Lung microvascular endothelial cell (primary cell): ENCODE measurements around the gene MYO1E. TPM values are rescaled to one million over a fixed set of nuclear protein-coding genes. Genes with fewer than 3 reads are reported as not detected.

Experiments used
- DNase-seq, 2 donors: peaks; one replicate each; pipeline versions ENCODE4 v3.0.0 to v3.0.0-alpha.2; 2010; ENCODE audit warnings: low read depth in 2 of 2
- total RNA-seq: library from RNA; depleted of rRNA; stranded (reverse); fragments of >200 nt; gene quantifications from 2 replicates; pipeline ENCODE4 v1.2.1, GENCODE V29; 2014

MYO1E gene
- total RNA-seq, 1 donor from 2014 or later: 12.1 TPM

DNA sequence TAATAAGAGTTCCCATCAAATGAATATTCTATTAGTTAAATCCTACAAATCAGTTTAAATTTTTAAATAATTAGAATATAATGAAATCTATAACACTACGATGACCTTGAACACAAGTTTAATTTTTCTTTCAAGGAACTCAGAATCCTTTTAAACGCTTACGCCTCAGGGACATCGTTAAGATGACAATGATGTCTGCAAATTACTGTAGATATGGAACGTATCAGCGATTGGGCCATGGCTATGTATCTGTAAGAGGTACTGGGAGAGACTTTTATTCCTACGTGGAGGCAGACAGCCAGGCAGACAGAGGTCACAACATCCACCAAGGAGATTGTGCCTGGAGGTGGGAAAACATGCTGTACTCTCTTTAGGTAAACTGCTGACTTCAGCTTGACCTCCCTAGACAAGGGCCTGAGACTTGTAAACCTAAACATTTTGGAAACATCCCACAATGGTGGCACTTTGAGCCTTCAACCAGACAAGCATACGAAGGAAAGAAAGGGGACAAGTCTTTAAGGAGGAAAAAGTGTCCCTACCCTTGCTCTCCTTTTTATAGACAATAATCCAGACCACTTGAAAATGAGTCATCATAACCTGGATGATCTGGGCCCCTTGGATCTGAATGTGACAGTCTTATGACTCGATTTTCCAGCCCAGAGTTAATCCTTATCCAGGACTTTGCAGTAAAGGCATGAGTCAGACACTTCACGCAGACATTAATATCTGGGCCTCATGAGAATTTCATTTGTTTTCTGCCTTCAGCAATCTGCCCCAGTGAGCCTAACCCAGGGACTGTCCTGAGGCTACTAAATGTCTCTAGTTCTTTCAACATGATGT, 172.8 kb downstream of the MYO1E start:
- peak in 1 of 2 donors; percentile 69 for DNase-seq

DNA sequence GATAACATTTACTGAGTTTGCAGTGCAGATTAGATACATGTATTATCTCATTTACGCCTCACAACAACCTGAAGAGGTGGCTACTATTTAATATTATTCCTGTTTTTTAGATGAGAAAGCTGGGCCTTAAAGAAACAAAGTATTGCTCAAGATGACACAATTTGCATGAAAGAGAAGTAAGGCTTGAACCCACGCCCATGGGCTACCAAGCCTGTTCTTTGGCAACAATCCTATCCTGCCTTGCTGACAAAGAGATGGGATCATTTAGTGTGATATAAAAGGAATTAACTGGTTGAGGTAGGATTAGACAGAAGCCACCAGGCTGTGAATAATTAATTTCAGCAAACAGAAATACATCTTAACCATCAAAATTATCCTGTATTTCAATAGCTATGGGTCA, 175.2 kb downstream of the MYO1E start:
- no peak for DNase-seq

DNA sequence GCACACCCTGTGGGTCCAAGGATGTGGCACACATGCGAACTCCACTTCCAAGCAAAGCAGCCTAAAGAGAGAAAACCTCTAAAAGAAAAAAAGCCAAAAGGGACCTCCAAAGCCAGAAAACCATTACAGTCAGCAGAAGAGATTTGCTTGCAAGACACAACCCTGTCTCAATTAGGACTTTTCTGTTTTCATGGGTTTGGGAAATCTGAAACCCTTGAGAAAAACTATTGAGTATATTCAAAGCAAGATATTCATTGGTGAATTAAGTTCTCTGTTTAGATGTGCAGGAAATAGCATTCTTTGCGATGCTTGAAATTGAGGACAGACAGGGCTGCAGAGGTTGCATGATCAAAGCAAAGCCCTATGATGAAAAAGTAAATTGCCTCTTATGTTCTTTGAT, 176.3 kb downstream of the MYO1E start:
- DNase-seq: no peak

DNA sequence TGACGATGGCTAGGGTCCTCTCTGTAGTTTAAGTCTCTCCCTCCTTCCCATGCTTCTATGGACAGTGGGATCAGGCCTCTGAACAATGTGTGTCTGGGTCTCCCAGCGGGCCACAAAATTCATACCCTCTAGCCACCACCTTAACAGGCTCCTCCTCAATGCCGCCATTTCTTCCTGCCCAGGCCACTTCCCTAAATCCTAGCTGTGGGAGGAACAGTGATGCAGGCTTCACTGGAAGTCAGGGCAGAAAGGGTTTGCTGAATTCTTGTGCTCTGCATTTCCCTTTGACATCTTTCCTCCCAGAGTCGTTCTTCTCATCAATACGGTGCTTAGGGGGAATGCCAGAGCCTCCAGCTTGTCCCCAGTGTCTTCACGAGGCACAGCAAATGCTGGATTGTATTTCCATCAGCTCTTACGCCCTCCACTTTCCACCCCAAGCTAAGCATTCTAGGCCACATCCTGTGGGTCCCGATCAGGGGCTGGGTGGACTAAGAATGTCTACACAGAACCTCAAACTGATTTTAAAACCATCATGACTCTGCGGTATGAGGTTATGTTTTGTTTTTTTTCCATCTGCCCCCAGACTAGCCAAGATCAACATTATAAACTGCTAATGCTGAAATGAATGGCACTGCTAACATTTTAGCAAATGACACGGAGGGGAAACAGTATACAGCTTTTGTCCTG, 177.9 kb downstream of the MYO1E start:
- peak in 1 of 2 donors; percentile 12 for DNase-seq

DNA sequence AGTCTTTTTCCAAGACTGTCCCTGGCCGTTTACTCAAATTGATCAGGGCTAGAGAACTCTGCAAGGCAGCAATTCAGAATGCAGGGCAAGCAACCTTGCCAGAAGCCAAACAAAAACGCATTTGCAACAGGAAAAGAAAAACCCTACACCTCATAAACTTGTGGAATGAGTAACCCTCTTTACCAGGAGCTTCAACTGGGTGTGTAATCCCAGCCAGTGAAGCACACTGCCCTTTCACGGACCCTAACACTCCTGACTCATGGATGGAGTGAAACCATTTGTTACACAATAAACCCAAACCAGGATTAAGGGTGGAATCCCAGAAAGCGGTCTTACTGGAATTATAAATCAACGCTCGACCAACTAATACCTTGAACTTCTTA, 180.8 kb downstream of the MYO1E start:
- DNase-seq: peak; percentile 17 to 86

DNA sequence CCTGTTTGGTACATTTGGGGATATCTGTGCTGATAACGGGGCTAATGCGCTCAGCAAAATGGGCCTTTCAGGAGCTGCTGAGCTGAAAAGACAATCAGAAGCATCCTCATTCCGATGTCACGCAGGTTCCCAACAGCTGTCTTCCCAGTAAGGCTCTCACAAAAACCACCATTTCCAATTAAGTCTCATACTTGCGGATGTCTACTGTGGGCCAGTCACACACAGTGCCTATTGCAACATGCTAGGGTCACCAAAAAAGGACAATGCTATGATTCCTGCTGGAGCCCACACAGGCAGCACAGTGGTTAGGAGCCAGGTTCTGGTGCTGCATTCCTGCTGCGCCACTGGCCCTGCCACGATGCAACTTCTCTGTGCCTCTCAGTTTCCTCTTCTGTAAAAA, 182.4 kb downstream of the MYO1E start:
- no peak for DNase-seq

DNA sequence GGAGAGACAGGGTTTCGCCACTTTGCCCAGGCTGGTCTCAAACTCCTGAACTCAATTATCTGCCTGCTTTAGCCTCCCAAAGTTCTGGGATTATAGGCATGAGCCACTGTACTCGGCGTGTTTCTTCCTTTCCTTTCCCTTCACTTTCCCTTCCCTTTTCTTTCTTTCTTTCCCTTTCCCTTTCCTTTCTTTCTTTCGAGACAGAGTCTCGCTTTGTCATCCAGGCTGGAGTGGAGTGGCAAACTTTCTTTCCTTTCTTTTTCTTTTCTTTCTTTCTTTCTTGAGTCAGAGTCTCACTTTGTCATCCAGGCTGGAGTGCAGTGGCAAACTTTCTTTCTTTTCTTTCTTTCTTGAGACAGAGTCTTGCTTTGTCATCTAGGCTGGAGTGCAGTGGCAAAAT, 183.4 kb downstream of the MYO1E start:
- no peak for DNase-seq

DNA sequence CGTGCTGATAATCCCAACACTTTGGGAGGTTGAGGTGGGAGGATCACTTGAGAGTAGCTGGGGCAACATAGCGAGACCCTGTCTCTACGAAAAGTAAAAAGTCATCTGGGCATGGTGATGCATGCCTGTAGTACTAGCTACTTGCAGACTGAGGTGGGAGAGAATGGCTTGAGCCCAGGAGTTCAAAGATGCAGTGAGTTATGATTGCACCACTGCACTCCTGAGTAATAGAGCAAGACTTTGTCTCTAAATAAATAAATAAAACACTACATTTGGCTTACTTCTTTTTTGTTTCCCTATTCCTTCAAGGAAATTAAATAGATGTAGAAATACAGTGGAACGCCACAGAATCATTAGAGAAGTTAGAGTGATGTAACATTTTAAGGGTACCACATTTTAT, 186.2 kb downstream of the MYO1E start:
- no peak for DNase-seq

DNA sequence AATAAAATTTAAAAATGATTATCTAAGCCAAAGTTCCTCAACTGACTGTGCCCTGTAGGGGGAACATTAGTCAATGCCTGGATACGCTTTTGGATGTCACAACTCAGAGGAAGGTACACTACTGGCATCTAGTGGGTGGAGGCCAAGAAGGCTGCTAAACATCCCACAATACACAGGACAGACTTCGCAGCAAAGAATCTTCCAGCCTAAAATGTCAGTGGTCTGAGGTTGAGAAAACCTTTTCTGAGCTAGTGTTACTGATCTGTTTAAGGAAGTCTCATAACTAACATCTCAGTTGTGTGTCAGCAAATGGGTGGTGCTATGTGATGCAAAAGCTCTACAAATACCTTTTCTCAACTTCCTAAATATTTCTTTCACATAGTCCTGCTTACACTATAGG, 186.9 kb downstream of the MYO1E start:
- DNase-seq: no peak

DNA sequence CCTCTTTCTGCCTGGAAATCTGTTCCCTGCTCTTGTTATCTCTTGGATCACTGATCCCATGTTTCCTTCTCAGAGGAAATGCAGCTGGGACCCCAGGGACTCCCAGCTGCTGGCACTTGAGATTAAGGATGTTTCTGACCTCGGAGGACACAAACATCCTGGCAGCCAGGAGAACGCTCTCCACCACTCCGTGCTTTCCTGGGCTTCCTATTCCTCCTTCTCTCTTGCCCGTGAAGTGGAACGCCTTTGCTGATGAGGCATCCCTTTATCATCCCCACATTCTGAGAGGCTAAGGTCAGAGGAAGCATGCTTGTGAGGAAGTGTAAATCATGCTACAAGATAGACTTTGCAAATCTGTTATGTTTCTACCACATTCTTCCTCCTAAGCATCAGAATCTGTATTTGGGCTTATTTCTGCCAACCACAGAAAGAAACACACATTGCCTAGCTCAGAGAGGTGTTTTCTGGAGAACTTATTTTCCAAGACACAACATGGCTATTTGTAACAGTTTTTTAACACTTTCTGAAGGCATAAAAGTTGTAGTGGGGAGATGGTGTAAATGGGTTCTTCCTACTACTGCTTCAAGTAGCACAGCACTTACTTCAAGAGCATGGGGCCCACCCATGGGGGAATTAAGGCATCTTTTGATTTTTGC, 191.6 kb downstream of the MYO1E start:
- DNase-seq: peak in 1 of 2 donors; percentile 40

DNA sequence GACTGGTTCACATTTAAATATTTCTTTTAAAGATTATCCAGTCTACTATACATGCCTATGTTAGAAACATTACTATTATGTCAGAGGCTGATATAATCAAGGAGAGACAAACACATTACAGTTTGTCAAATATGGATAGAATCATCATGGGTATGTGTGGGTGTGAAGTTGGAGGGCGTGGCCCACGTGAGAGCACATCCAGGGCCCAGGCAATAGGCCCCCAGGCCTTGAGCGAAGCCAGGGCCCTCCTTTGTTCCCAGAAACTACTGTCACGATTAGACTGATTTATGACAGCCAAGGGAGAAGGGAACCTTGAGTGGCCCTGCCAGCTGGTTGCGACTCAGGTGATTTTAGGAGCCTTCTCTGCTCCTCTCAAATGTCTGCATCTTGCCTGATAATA, 193.0 kb downstream of the MYO1E start:
- DNase-seq: no peak

DNA sequence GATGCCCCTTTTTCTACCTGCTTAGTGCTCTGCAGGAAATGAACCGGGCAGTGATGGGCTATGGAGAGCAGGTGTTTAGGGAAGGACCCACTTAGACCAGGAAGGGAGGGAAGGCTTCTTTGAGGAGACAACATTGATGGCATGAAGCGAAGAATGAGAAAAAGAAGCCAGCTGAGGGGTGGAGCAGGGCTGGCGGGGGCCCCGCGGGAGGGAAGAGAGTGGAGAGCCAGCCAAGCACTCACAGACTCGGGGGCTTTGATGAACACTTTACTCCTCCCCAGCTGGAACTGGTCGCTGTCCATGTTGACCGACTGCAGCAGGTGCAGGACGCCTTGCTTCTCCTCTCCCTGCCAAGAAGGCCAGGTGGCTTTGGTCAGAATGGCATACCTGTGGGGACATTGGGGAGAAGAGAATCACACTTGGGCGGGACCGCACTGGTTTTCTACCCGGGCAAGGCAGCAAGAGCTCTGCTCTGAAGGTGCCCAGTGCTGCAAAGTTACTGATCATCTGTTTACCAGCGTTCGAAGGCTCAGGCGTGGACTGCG, 194.4 kb downstream of the MYO1E start:
- DNase-seq: no peak

DNA sequence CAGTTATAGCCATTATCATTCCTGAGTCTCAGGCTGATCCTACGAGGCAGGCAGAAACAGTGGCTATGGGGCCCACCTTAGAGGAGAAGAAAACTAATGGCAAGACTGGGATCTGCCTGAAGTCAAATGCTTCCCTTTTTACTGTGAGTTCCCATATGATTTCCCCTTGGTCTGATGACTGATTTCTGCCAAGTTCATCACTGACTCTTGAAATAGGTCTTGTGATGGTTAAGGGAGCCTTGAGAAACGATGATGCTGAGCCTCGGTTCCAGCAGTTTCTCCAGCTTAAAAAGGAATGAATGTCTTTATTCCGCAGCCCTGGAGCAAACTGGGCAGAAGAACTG, 195.4 kb downstream of the MYO1E start:
- no peak for DNase-seq

DNA sequence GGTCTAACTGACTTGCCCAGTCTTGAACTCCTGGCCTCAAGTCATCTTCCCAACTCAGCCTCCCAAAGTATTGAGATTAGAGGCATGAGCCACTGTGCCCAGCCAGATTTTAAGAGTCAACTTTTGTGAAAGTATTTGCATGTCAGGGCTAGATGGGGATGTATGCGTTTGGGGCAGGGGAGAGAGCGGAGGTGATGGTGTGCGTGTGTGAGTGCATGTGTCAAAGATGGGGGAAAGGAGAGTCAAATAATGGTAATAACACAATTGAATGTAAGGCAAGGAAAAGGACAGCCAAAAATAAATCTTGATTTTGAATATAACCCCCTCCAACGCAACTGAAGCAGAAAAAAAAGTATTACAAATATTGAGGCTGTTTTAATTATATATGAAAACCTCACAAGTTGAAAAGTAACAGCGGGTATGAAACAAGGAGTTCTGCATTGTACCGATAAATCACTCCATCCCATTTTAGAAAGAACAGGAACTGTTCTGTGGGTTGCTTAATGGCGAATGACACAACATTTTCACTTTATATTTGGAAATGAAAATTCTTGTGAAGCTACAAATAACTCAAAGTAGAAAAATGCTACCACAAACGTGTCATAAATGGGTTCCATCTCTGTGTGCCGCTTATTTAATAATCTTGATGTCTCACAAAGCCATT, 195.9 kb downstream of the MYO1E start:
- DNase-seq: no peak

DNA sequence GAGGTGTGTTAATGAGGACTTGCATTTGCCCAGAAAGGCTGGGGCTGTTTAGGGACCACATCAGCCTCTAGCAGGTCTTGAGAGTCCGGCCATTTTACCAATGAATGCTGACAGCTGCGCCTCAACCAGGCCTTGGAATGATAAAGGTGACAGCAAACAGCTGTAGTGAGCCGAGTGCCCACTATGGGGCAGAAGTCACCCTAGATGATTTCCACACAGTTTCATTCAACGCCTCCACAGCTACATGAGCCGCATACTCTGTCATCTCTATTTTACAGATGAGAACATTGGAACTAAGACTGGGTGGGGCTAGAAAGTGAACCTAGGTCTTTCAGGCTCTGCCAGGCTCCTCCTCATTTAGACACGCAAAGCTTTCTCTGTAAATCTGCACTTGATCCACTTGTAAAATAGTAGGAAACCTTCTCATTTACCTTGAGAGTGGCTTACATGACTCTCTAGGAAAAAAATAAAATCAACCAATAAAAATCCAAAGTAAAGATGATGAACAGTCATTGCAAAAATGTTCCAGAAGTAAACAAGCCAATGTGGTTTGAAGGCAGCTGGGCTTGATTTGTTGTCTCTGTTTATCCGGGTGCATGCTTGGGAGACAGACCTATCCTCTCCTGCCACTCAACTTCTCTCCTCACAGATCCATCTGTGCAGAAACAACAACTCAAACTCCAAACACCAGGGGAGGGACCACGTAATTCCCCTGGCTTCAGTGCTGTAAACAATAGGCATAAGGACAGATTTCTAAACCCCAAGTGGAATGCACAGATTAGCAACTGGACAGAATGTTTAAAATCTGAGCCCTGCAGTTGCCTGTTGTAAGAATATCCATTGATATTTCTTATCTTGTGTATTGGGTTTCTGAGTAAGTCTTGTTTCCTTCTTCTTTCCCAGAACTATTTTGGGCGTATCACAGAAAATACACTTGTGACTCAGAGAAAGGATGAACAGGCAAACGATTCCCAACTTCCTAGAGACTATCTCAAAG, 197.5 kb downstream of the MYO1E start:
- peak; percentile 80 to 83 for DNase-seq

DNA sequence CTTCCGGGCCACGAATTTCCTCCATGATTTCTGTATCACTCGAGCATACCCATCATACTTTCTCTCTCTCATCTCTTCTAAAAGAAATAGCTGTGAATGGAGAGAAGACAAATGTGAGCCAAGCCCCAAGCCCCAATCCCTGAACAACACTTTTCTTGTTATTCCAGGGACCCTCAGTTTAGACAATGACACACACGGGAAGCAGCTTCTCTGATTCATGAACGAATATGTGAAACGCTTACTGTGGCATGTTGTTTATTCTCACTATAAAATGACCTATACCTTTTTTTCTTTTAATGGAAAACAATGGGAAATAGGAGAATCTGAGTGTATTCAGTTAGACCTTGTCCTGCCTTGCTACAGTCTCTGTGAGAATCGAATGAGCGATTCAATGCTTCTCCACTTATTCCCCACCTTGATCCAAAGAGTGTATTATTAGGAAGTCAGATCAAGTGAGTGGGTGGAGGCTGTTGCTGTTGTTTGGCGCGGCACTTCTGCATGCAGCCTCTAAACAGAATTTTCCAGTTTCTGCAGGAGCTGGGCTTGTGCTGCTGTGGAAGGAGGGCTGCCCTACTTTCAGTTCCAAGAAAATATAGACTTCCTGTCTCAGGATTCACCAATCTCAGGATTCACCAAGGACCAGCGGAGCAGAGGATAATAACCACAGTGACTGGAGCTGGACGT, 198.4 kb downstream of the MYO1E start:
- DNase-seq: peak; percentile 16 to 18

DNA sequence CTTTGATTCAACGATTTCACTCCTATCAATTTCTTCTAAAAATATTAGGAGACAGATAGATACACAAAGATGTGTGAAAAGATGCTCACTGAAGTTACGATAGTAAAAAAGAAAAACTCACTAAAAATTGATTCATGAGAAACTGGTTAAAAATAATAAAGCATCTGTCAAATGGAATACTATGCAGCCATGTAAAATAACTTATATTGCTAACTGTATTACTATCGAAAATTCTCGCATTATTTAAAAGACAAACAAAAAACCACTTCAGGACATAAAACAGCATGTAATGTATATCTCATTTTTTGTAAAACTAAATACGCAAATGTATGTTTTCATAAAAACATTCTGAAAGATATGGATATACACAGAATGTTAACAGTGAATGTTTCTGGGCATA, 199.5 kb downstream of the MYO1E start:
- no peak for DNase-seq

DNA sequence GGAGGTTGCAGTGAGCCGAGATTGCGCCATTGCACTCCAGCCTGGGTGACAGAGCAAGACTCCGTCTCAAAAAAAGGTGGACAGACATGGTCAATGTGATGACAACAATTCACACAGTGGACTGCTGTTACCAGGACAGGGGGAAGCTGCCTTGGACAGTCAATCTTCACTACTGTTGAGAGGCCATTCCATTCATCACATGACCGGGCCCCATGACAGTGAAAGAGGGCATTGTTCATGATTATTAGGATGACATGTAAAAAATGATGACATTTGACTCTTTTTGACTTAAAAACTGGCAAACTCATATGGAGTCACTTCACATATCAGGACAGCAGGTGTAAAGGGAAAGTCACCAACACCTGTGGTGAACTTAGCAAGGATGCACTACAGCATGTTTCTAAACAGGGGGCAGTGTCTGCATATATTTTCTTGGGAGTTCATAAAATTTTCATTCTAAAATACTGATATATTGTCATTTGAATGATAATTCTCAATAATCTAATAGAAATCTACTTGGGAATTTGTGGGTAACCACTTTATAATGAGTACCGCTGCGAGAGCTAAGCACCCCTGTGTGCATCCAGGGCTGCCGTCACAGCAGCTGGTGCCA, 200.3 kb downstream of the MYO1E start:
- DNase-seq: no peak

DNA sequence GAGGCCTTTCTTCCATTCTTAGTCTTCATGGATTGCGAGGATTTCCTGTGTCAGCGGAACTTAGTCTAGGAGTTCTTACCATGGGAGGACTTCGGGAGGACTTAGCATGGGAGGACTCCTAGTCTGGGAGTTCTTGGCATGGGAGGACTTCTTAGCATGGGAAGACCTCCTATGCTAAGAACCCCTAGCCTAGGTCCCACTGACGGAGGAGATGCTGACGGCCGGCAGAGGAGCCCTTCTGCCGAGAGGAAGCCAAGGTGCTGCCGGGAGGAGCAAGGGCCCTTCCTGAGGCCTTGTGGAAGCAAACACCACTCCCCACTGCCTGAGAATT, 201.6 kb downstream of the MYO1E start:
- DNase-seq: no peak
